Pons (tissue), 1 donor: ENCODE results near the gene IGF1R.
A peak's percentile ranks its signal among the peaks of the same experiment; 100 is the strongest.
"Not testable (repeated sequence)": the region's sequence is repeated elsewhere in the genome, so short reads cannot be mapped to it uniquely, and the experiment has no call there.

Experiments used
- DNase-seq: peaks from one replicate; pipeline ENCODE4 v3.0.0-alpha.2; 2016; ENCODE audit warnings: low spot score

Gene IGF1R

DNA sequence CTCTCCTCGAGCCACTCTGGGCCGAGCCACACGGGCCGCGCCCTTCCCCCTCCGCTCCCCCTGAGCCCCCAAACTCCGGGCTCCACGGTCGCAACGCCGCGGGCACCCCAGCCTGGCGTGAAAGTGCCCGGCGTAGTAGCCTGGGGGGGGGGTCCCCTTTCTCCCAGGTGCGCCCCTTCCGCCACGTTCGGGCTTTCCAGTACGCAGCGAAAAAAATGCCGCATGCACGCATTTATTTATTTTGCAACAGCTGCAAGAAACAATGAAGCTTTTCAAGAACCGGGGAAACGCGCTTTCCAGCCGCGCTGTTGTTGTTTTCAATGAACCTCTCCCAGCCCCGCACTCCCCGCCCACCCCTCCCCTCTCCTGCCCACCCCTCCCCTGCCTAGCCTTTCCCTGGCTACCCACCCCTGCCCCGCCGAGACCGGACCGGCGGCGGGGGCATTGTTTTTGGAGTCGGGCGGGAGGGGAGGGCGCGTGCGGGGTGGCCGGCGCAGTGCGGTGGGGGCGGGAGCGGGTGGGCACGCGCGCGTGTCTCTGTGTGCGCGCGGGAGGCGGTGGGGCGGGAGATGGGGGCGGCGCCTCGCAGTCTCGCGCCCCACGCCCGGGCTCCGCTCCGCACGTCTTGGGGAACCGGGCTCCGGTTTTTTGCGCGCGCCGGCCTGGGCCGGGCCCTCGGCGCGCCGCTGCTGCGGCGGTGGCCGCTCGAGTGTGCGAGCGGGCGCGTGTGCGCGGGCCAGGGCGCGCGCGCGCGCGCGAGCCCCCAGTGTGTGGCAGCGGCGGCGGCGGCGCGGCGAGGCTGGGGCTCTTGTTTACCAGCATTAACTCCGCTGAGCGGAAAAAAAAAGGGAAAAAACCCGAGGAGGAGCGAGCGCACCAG lies at the start of gene IGF1R:
TSS of gene IGF1R (plus strand) at position 766 of the 880 bp plus-strand sequence. CDS start 1,043 bp downstream, outside the sequence.
- DNase-seq, result peak; percentile 84

GRCh38 chr15:98599909-98600691 lies 48.2 kb upstream of the IGF1R start:
- peak; percentile 37 for DNase-seq

- DNase-seq, result no peak
Observed at GRCh38 chr15:98604983-98605382, 43.4 kb upstream of the IGF1R start.

DNA sequence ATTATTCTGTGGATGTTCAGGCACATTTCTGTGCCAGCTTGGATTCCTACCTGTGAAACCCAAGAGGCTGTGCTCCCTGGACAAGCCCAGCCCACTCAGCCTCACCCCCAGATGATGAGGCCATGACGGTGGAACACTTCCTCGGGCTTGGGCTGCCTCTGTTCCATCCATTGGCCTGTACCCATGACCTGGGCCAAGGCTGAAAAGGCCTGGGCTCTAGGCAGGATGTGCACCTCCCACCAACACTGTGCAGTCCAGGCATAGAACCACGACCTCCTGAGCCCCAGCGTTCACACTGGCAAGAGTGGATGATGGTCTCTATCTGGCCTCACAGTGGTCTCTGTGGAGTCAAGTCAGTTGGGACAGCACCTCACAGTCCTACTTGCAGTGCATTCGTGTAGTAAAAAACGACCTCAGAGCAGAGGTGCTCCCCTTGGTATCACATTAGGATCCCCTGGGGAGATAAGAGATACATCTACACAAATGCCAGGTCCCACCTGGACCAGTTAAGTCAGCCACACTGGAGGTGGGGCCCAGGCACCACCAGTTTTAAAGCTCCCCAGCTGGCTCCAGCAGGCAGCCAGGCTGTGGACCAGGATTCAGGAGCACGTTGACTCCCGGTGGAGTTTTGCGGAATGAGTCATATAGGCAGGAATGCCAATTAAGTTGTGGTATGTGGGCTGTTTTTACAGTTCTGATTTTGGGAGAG lies 39.0 kb upstream of the IGF1R start:
- no peak for DNase-seq

DNA sequence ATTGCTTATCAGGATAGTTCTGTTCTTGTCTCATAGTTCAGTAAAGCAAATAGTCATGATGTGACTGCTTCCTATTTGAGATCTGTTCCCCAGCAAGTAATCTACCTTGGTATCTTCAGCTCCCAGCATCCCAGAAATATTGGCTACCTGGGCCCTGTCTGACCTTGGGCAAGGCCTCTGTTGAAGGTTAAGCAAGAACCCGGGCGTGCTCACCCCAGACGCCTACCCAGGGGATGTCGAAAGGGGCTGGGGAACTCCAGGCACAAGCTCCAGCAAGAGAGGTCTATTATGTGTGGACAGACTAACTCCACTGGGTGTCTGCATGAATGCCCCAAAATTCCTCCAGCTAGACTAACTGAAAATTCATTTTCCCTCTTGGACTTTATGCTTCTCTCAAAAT lies 37.3 kb upstream of the IGF1R start:
- no peak for DNase-seq

DNA sequence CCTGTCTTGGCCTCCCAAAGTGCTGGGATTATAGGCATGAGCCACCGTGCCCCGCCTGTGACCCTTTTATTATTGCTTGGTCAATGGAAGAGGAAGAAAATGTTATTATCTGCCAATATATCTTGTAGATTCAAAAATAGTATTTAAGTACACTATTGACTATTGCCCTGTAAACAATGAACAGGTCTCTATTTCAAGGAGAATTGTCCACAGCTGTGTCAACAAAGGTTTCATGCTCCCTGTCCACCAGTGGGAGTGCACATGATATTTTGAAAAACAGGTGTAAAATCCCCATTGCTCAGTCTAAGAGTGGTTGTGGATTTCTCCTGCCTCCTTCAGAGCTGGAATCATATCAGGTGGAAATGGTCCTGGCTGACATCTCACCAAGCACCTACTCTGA lies 36.5 kb upstream of the IGF1R start:
- DNase-seq, result no peak

DNA sequence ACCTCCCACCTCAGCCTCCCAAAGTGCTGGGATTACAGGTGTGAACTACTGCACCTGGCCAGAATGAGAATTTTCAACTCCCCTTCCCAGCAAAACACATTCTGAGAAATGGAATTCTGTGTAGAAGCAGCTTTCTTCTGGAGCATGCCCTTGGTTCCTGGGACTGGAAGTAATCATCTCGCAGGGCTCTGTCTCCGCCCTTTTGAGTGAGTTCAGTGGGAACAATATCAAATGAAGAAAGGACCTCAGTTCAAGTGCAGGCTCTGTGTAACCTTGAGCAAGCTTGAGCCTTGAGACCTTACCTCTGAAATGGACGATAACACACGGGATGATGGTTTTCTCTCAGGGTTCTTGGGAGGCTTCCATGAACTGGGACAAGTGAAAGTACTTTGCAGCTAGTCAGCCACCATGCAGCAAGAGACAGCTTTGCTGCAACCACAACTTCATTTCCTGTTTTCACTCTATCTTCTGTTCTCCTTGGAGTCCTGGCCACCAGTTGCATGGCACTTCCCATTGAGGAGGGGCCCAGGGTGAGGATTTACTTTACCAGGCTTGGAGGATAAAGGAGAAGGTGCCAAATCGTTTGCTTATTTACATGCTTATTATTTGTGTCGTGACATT lies 35.7 kb upstream of the IGF1R start:
- DNase-seq, result no peak

DNA sequence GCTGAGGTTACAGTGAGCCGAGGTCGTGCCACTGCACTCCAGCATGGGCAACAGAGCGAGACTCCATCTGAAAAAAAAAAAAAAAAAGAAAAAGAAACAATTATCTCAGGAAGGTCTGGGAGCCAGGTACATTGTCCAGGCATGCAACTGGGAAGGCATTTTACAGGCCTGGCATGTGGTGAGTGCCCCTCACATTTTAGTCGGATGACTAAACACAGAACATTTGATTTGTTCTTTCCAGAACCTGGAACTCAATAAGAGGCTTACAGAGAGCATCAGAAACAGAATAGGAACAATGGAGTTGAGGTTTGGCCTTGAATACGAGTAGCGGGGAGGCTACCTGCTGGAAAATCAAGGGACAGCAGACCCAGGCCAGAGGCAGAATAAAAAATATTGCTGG lies 33.7 kb upstream of the IGF1R start:
- no peak for DNase-seq

DNA sequence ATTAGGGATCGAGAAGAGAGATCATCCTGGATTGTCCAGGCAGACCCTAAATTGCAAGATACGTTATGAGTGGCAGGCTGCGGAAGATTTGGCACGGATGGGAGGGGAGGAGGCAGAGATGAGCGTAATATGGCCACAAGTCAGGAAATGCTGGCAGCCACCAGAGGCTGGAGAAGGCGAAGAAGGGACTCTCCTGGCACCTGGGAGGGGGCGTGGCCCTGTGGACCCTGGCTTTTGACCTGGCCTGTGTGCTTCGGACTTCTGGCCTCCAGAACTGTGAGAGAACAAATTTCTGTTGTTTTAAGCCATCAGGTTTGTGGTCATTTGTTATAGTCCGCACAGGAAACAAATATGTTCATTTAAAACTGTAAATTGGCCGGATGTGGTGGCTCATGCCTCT lies 31.9 kb upstream of the IGF1R start:
- no peak for DNase-seq

DNA sequence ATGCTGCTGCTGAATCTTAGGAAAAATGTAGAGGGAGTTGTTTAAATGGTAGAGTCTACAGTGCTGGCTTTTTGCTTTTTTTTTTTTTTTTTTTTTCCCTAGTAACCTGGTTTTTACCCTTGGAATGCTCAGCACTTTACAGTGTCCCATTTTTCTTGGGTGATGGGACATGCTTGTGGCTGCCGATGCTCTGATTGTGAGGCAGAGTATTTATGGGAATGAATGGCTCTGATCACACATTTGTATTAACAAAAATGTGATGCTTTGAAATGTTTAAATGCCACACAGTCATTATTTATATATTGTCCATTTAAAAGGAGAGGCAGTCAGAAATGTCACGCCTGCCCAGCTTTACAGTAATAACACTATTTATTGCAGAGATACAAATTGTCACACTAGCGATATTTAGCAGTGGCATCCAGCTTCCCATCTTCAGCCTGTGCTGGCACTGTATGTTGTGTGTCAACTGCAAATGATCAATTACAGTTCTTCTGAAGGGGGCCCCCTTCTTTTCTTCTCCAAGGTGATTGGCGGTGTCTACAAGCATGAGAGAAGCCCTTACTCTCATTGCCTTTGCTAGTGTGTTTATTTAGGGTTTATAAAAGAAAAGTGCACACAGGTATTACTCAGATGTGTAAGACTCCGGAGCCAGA lies 30.9 kb upstream of the IGF1R start:
- DNase-seq, result no peak

DNA sequence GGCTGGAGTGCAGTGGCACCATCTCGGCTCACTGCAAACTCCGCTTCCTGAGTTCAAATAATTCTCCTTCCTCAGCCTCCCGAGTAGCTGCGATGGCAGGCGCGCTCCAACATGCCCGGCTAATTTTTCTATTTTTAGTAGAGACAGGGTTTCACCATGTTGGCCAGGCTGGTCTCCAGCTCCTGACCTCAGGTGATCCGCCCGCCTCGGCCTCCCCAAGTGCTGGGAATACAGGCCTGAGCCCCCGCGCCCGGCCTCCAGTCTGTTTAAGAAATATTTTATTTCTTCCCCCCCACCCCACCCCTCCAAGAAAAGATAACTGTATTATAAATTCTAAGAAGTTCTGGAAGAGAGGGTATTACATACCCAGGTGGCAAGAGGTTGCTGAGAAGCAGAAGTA lies 29.8 kb upstream of the IGF1R start:
- DNase-seq, result not testable (repeated sequence)

DNA sequence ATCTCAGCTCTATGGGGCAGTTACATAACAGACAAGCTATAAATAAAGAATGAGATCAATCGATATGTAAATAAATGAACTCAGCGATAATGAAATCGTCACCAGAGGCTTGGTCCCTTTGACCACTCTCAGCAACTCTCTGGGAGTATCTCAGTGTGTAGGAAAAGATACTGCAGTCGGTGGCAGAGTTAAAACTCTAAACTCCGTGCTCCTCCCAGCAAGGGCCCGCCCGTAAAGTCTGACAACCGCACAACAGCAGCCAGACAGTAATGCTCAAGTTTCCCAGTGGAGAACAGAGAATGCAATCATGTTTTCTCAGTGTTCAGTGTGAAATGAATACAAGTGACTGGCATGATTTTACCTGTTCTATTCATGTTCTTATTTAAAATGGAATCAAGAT lies 28.3 kb upstream of the IGF1R start:
- DNase-seq, result no peak

GRCh38 chr15:98621021-98621420 lies 27.3 kb upstream of the IGF1R start:
- no peak for DNase-seq

DNA sequence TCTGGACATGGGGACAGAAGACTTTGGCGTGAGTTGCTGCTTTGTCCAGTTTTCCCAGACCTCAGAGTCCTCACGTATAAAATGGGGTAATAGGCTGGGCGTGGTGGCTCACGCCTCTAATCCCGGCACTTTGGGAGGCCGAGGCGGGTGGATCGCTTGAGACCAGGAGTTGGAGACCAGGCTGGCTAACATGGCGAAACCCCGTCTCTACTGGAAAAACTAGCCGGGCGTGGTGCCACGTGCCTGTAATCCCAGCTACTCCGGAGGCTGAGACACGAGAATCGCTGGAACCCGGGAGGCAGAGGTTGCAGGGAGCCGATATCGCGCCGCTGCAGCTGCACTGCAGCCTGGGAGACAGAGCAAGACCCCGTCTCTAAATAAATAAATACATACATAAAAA lies 22.7 kb upstream of the IGF1R start:
- DNase-seq, result no peak

GRCh38 chr15:98626153-98626552 lies 22.2 kb upstream of the IGF1R start:
- DNase-seq, result no peak

- DNase-seq, result no peak
Observed at GRCh38 chr15:98628216-98628615, 20.1 kb upstream of the IGF1R start.

GRCh38 chr15:98635848-98636247 lies 12.5 kb upstream of the IGF1R start:
- no peak for DNase-seq

DNA sequence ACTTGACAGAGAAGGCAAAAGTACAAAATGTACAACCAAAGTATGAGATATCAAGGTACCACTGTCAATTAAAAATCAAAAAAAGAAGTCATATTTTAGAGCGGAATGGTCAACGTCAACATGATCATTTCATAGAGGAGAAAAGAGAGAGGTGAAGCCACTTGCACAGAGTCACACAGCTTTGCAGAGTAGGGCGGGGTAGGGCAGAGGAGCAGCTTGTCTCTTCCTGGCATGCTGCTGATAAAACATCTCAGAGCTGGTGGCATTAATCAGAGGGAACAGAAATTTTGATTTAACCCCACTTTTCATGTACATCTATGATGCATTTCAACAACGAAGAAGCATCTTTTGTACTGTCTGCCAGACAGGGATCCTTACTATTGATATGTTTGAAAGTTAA lies 5.2 kb upstream of the IGF1R start:
- DNase-seq, result no peak

DNA sequence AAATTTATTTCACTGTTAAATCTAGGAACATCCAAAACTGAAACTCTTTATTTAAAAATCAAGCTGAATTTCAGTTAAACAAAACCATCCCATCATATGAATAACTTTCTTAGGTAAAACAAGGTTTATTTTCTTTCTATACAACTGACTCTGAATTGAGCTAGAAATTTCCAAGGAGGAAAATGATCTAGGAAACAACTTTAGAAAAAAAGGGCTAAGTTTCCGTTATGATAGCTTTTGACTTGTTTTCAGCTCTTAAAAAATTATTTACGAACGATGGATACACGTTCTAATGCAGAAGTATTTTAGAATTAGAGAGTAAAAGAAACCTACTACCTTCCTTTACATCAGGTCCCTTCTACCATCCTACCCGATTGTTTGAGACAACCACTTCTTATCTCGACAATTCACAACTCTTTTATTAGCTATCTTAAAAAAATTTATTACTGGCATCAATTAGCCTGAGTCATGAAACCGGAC lies 1.8 kb upstream of the IGF1R start:
- DNase-seq, result no peak

- DNase-seq, result peak; percentile 71
Observed at GRCh38 chr15:98647026-98647773, 1.1 kb upstream of the IGF1R start.
